ENCODE measurements around the gene IL11. TPM values are rescaled to one million over a fixed set of nuclear protein-coding genes. Genes with fewer than 3 reads are reported as not detected.
A peak's percentile ranks its signal among the peaks of the same experiment; 100 is the strongest.

Gene IL11
- total and polyA plus RNA-seq, 2 of the 13 experiments (the other 11 are each of a cell fraction or from before 2014, with no cell fraction given): 2.5 to 2.9 TPM

DNA sequence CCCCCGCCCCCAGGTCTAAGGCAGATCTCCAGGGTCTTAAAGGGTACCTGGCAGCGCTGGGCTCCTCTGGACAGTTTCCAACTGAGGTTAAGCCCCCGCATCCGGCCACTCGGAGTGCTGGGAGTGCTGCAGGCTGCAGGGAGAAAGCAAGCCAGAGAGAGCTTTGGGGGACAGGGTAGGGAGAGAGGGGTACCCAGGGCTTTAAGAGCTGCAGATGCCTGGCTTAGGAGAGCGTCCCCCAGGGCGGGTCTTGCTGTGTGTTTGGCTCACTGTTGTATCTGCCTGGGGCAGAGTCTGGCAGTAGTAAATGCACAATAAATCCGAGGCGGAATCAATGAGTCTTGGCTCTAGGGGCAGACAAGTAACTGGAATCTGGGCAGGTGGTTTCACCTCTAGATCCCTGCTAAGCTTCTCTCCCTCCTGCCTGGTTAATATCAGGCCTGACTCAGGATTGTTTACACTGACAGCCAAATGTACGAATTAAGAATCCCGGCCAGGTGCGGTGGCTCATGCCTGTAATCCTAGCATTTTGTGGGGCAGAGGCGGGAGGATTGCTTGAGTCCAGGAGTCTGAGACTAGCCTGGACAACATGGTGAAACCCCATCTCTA, 14.9 kb downstream of the IL11 start:
- no peak overlapping the region for H3K27ac ChIP-seq (ENCODE audit: extremely low read length, insufficient read depth, low read length)
- no peak overlapping the region for H3K4me3 ChIP-seq (replicated peaks in 1 of 3; ENCODE audit: insufficient read depth in 1 of 3, low read depth in 2 of 3, low read length in 3 of 3)
- 16% methylated on average over 5 of the region's 13 CpGs for WGBS (ENCODE audit: low lambda C conversion rate)
- H3K4me2 ChIP-seq (ENCODE audit: low read depth, low read length): no peak overlapping the region
- FAIRE-seq (no peak), DNase-seq (ENCODE audit: low spot score) (no peak), ATAC-seq (no peak)
- BruUV-seq (replicated peaks): no TSS peak
- H3K4me1 ChIP-seq (ENCODE audit: insufficient read depth, low read length): peaks cover 19% of the 10 kb centered on the region
- POLR2A ChIA-PET: no interaction called here
- intact Hi-C loops (cut with micrococcal nuclease; ENCODE audit: unreplicated experiment) (no loop called here), in situ Hi-C loops (cut with HindIII; ENCODE audit: extremely low pct_ligation_motif_present, low pct_unique_long_range_greater_than_20kb) (no loop called here)
- CTCF ChIA-PET (ENCODE audit: low intra/inter-chr PET ratio, low total read pairs): no interaction called here
- no peak overlapping the region for H3K9ac ChIP-seq (ENCODE audit: insufficient read depth, low read depth, low read length)
- TF ChIP-seq ISL2 (CRISPR knock-in tag; IDR thresholded peaks at IDR 0.05) (no peak), POLR2G (IDR thresholded peaks at IDR 0.05; ENCODE audit: low read depth, low read length) (no peak), E2F5 (CRISPR knock-in tag; conservative IDR thresholded peaks at IDR 0.05) (no peak), ZFP82 (CRISPR knock-in tag; IDR thresholded peaks at IDR 0.05; ENCODE audit: borderline replicate concordance) (no peak)
- H3K9me3 ChIP-seq (ENCODE audit: low read length): no peaks in the 10 kb centered on the region
- peaks cover 10 to 66% of the 10 kb centered on the region in 2 experiments; a peak in 4 of 5 replicates for H3K27me3 ChIP-seq (ENCODE audit: control insufficient read depth in 1 of 2, insufficient read depth in 2 of 2, low read length in 2 of 2)
- H4K20me1 ChIP-seq (ENCODE audit: insufficient read depth, low read length): 0 out of 2 replicates have a peak, but pooled peaks cover 4% of the 10 kb centered on the region
- H2AFZ ChIP-seq (ENCODE audit: low read length): no peak overlapping the region
- no peaks in the 10 kb centered on the region for H3K79me2 ChIP-seq (ENCODE audit: insufficient read depth, low read length)
- H3K36me3 ChIP-seq (replicated peaks in 1 of 2; ENCODE audit: control insufficient read depth in 1 of 2, insufficient read depth in 2 of 2, low read length in 2 of 2): no peaks in the 10 kb centered on the region

DNA sequence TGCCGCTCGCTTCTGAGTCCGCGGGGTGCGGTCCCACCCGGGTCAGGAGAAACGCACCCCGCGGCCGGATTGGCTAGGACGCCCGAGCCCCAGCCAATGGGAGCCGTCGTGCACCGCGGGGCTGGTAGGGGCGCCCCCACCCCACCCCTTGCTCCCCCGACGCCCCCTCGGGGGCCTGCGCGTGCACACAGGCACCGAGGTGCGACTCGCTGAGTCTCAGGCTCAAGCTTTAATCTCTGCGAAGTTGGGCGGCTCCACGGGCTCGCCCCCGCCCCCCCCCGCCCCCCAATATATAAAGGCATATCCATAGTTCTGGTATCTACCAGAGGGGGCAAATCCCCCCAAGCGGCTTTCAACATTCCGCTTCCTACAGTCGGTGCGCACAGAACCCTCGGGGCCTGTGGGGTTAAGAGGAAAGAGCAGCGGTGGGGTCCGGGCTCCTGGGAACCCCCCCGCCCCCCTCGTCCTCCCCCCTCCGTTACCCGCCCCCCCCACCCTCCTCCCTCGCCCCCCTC, 15.5 kb downstream of the IL11 start, which contains the start of gene COX6B2:
COX6B2 (minus strand) TSS at position 22 of the 515 bp plus-strand sequence. CDS start 198 bp downstream, outside the sequence.
- H3K4me1 ChIP-seq (ENCODE audit: insufficient read depth, low read length): peaks cover 19% of the 10 kb centered on the region
- in situ Hi-C loops (cut with HindIII; ENCODE audit: extremely low pct_ligation_motif_present, low pct_unique_long_range_greater_than_20kb): no loop called here
- peak within 1 kb of the TSS; percentile 30 to 74 (median 65) for H3K4me3 ChIP-seq (replicated peaks in 1 of 3; ENCODE audit: insufficient read depth in 1 of 3, low read depth in 2 of 3, low read length in 3 of 3)
- no peak for FAIRE-seq
- H3K9ac ChIP-seq (ENCODE audit: insufficient read depth, low read depth, low read length): 0 out of 2 replicates have a peak within 1 kb of the TSS, but pooled peaks have one; percentile 29
- intact Hi-C loops (cut with micrococcal nuclease; ENCODE audit: unreplicated experiment): no loop called here
- no TSS peak for BruUV-seq (replicated peaks)
- H3K79me2 ChIP-seq (ENCODE audit: insufficient read depth, low read length): no peaks in the 10 kb centered on the region
- H3K27ac ChIP-seq (ENCODE audit: extremely low read length, insufficient read depth, low read length): no peak within 1 kb of the TSS
- no peak within 1 kb of the TSS for H2AFZ ChIP-seq (ENCODE audit: low read length)
- H3K4me2 ChIP-seq (ENCODE audit: low read depth, low read length): peak within 1 kb of the TSS; percentile 88
- CTCF ChIA-PET (ENCODE audit: low intra/inter-chr PET ratio, low total read pairs): no interaction called here
- ATAC-seq: no peak
- H3K9me3 ChIP-seq (ENCODE audit: low read length): no peaks in the 10 kb centered on the region
- no peak for DNase-seq (ENCODE audit: low spot score)
- H3K36me3 ChIP-seq (replicated peaks in 1 of 2; ENCODE audit: control insufficient read depth in 1 of 2, insufficient read depth in 2 of 2, low read length in 2 of 2): no peaks in the 10 kb centered on the region
- WGBS (ENCODE audit: low lambda C conversion rate): 14% methylated on average over 11 of the region's 43 CpGs
- POLR2A ChIA-PET: no interaction called here
- 0 out of 2 replicates have a peak, but pooled peaks cover 4% of the 10 kb centered on the region for H4K20me1 ChIP-seq (ENCODE audit: insufficient read depth, low read length)
- peaks cover 10 to 66% of the 10 kb centered on the region in 2 experiments; a peak in 4 of 5 replicates for H3K27me3 ChIP-seq (ENCODE audit: control insufficient read depth in 1 of 2, insufficient read depth in 2 of 2, low read length in 2 of 2)
- TF ChIP-seq NCOA5 (CRISPR knock-in tag; IDR thresholded peaks at IDR 0.05): no peak
- TF ChIP-seq, protein P1, sequence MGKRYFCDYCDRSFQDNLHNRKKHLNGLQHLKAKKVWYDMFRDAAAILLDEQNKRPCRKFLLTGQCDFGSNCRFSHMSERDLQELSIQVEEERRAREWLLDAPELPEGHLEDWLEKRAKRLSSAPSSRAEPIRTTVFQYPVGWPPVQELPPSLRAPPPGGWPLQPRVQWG (CRISPR knock-in tag; IDR thresholded peaks at IDR 0.05; ENCODE audit: borderline replicate concordance, low read depth): no peak
- no peak for TF ChIP-seq IKZF5 (CRISPR knock-in tag; IDR thresholded peaks at IDR 0.05)
- TF ChIP-seq ZFP36 (IDR thresholded peaks at IDR 0.05; ENCODE audit: borderline replicate concordance, low read depth, low read length, partially characterized antibody): no peak
- no peak for TF ChIP-seq STAG1 (CRISPR knock-in tag; IDR thresholded peaks at IDR 0.05)
- TF ChIP-seq MTF2 (CRISPR knock-in tag; IDR thresholded peaks at IDR 0.05; ENCODE audit: borderline replicate concordance): no peak
- no peak for TF ChIP-seq MLXIP (CRISPR knock-in tag; IDR thresholded peaks at IDR 0.05; ENCODE audit: borderline replicate concordance)
- no peak for TF ChIP-seq SP5 (CRISPR knock-in tag; IDR thresholded peaks at IDR 0.05; ENCODE audit: borderline replicate concordance, low read depth)
